ENCODE measurements around the gene ABCB1.

GRCh38 chr7:87512906-87513305 lies 87.8 kb downstream of the ABCB1 start:
- TF ChIP-seq EP300 (IDR thresholded peaks at IDR 0.05; ENCODE audit: borderline replicate concordance) = no peak
- no peak for TF ChIP-seq EGR1 (IDR thresholded peaks at IDR 0.05)
- no peak for TF ChIP-seq RAD21 (IDR thresholded peaks at IDR 0.05; ENCODE audit: low read depth)
- no peak for TF ChIP-seq USF1 (IDR thresholded peaks at IDR 0.05)
- no peak for TF ChIP-seq TCF12 (IDR thresholded peaks at IDR 0.05; ENCODE audit: low read depth)
- no peak for TF ChIP-seq MAX (IDR thresholded peaks at IDR 0.05)
- no peak for TF ChIP-seq TEAD4 (IDR thresholded peaks at IDR 0.05)

Data from Ishikawa (cell line).